Keratinocyte (primary cell): ENCODE measurements around the gene ZSWIM6. TPM values are rescaled to one million over a fixed set of nuclear protein-coding genes. Genes with fewer than 3 reads are reported as not detected.

Experiments
- DNase-seq: peaks from one replicate; pipeline ENCODE4 v3.0.0-alpha.2; 2011; ENCODE audit warnings: low read depth, missing footprints, low spot score
- FAIRE-seq: peaks from 2 replicates; lab custom pipeline; 2011; peaks lifted over from hg19 to GRCh38; lab: Jason Lieb, UNC
- H2AFZ ChIP-seq: 2 replicates; pipeline ENCODE4 v1.6.0; 2012; ENCODE audit warnings: low read length, control low read depth, inconsistent platforms; ENCODE audit not compliant: control insufficient read depth
- H3K27ac ChIP-seq: 2 replicates; pipeline ENCODE4 v1.5.1; 2011; ENCODE audit warnings: low read length; ENCODE audit not compliant: control insufficient read depth, insufficient read depth
- H3K27me3 ChIP-seq: 3 replicates; pipeline ENCODE4 v1.6.0; 2011; ENCODE audit warnings: low read length; ENCODE audit not compliant: control insufficient read depth, insufficient read depth; ENCODE audit errors: extremely low read depth
- H3K36me3 ChIP-seq, 2 experiments: 2 replicates in 1 of 2; 3 replicates in 1 of 2; pipeline ENCODE4 v1.5.1; 2011; ENCODE audit warnings: low read length in 2 of 2, mild to moderate bottlenecking in 1 of 2; ENCODE audit not compliant: control insufficient read depth in 2 of 2, insufficient read depth in 2 of 2; ENCODE audit errors: extremely low read depth in 1 of 2
- H3K4me1 ChIP-seq: 3 replicates; pipeline ENCODE4 v1.5.1; 2011; ENCODE audit warnings: low read length; ENCODE audit not compliant: control insufficient read depth, insufficient read depth; ENCODE audit errors: extremely low read depth
- H3K4me2 ChIP-seq: 3 replicates; pipeline ENCODE4 v1.6.0; 2011; ENCODE audit warnings: low read depth, low read length; ENCODE audit not compliant: control insufficient read depth, insufficient read depth; ENCODE audit errors: extremely low read depth
- H3K4me3 ChIP-seq, 3 experiments: fragments of 200-600 bp in 1 of 3; sonication (generic) in 1 of 3; 2 replicates in 2 of 3; 3 replicates in 1 of 3; pipeline ENCODE4 v1.5.1; 2011 to 2016; ENCODE audit warnings: low read length in 3 of 3, mild to moderate bottlenecking in 3 of 3, control low read depth in 2 of 3, inconsistent platforms in 1 of 3, low read depth in 1 of 3, mixed read lengths in 1 of 3, mixed run types in 1 of 3, moderate library complexity in 1 of 3; ENCODE audit not compliant: control insufficient read depth in 2 of 3, insufficient read depth in 2 of 3; ENCODE audit errors: extremely low read depth in 1 of 3
- H3K79me2 ChIP-seq: 2 replicates; pipeline ENCODE4 v1.6.0; 2012; ENCODE audit warnings: low read length; ENCODE audit not compliant: control insufficient read depth, insufficient read depth
- H3K9ac ChIP-seq: 3 replicates; pipeline ENCODE4 v1.6.0; 2011; ENCODE audit warnings: low read length; ENCODE audit not compliant: control insufficient read depth, insufficient read depth; ENCODE audit errors: extremely low read depth
- H3K9me1 ChIP-seq: 3 replicates; pipeline ENCODE4 v1.6.0; 2011; ENCODE audit warnings: low read length; ENCODE audit not compliant: control insufficient read depth, insufficient read depth; ENCODE audit errors: extremely low read depth
- H3K9me3 ChIP-seq: 2 replicates; pipeline ENCODE4 v1.5.1; 2012; ENCODE audit warnings: low read depth, low read length; ENCODE audit not compliant: control insufficient read depth
- H4K20me1 ChIP-seq: 3 replicates; pipeline ENCODE4 v1.6.0; 2011; ENCODE audit warnings: low read length; ENCODE audit not compliant: control insufficient read depth, insufficient read depth; ENCODE audit errors: extremely low read depth
- EZH2 ChIP-seq: IDR thresholded peaks from one replicate; pipeline ENCODE4 v1.6.1; 2012; ENCODE audit warnings: inconsistent platforms, mild to moderate bottlenecking, low read length, moderate library complexity
- dilution Hi-C: fragments of 300-500 bp; cut with MboI; formaldehyde crosslinking; loops from one replicate; pipeline ENCODE4 v1.7.0; 2020; ENCODE audit warnings: low sequenced_read_pairs; ENCODE audit not compliant: extremely low pct_ligation_motif_present
- polyA plus RNA-seq, 5 experiments: library from polyadenylated mRNA; depleted of rRNA in 3 of 5; stranded (reverse) in 3 of 5; stranded (forward) in 1 of 5; unstranded in 1 of 5; fragments of >200 nt; gene quantifications; 1 replicate in 1 of 5; 2 replicates in 3 of 5; 3 replicates in 1 of 5; pipeline versions ENCODE4 v1.2.1 to v1.2.3, GENCODE V29; 2011 to 2012; ENCODE audit warnings: missing spikeins in 2 of 5, low read depth in 1 of 5, low replicate concordance in 1 of 5
- TF ChIP-seq, protein P1 (sequence below), 3 experiments: IDR thresholded peaks in 1 of 3; conservative IDR thresholded peaks in 1 of 3; optimal IDR thresholded peaks in 1 of 3; 2 replicates in 2 of 3; 3 replicates in 1 of 3; pipeline versions ENCODE3 to v1.5.1; 2011; ENCODE audit warnings: low read length in 3 of 3, mild to moderate bottlenecking in 3 of 3, moderate library complexity in 2 of 3, control low read depth in 1 of 3, inconsistent platforms in 1 of 3; ENCODE audit not compliant: insufficient read depth in 2 of 3; ENCODE audit errors: extremely low read depth in 1 of 3

Gene ZSWIM6
- polyA plus RNA-seq, 1 donor (not counting 4 experiments of a cell fraction or from before 2014, with no cell fraction given): 9.9 TPM

DNA sequence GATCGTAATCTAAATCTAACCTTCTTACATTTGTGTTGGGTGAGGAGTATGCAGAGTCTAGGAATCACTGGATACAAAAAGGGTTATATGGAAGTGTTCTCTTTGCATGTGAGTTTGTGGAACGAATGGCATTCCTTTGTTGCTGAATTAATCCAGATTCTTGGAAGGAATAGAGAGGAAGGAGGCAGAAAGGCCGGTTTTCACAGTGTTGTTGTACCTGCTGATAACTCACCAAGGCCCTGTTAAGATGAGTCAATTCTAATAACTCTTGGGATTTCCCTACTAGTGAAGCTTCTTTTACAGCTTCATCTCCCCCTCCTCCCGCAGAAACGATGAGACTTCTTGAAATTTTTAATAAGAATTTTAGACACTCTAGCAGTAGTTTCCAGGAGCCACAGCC lies 84.0 kb downstream of the ZSWIM6 start:
- dilution Hi-C loops: no loop called here
- Histone ChIP-seq H3K27me3 (no peaks in the 10 kb centered on the region), H3K9me3 (no peaks in the 10 kb centered on the region), H3K36me3 (no peaks in the 10 kb centered on the region), H3K4me2 (peak overlapping the region; percentile 59), H2AFZ (no peak overlapping the region), H3K79me2 (peaks cover 59% of the 10 kb centered on the region), H3K4me3 (no peak overlapping the region), H3K9me1 (peaks cover 2% of the 10 kb centered on the region), H3K9ac (peak overlapping the region; percentile 28), H3K4me1 (peaks cover 14% of the 10 kb centered on the region), H3K27ac (peak overlapping the region; percentile 33), H4K20me1 (peaks cover 2% of the 10 kb centered on the region)
- DNase-seq: no peak
- TF ChIP-seq, protein P1, sequence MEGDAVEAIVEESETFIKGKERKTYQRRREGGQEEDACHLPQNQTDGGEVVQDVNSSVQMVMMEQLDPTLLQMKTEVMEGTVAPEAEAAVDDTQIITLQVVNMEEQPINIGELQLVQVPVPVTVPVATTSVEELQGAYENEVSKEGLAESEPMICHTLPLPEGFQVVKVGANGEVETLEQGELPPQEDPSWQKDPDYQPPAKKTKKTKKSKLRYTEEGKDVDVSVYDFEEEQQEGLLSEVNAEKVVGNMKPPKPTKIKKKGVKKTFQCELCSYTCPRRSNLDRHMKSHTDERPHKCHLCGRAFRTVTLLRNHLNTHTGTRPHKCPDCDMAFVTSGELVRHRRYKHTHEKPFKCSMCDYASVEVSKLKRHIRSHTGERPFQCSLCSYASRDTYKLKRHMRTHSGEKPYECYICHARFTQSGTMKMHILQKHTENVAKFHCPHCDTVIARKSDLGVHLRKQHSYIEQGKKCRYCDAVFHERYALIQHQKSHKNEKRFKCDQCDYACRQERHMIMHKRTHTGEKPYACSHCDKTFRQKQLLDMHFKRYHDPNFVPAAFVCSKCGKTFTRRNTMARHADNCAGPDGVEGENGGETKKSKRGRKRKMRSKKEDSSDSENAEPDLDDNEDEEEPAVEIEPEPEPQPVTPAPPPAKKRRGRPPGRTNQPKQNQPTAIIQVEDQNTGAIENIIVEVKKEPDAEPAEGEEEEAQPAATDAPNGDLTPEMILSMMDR (optimal IDR thresholded peaks at IDR 0.05 in 1 of 3, IDR thresholded peaks at IDR 0.05 in 1 of 3, conservative IDR thresholded peaks at IDR 0.05 in 1 of 3; ENCODE audit: extremely low read depth in 1 of 3, insufficient read depth in 2 of 3, low read length in 3 of 3): no peak
- TF ChIP-seq EZH2: no peak
- peak; percentile 70 for FAIRE-seq

DNA sequence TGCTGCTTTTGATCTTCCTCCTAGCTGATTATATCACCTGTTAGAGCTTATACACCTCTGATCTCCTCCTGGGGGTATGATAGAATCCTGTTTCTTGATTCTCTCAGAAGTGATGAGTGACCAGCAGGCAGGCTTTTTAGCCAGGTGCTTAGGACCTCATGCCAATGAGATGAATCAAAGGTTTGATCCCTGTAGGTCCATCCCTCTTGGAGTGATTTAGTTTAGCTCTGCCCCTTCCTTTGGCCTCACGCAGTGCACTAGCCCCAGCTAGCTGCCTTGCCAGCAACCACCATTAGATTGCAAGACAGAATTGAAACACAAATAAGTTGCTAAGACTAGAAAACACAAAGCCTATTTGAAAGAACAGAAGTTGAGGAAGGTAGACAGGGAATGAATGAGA lies 84.4 kb downstream of the ZSWIM6 start:
- Histone ChIP-seq H4K20me1 (peaks cover 2% of the 10 kb centered on the region), H3K36me3 (no peaks in the 10 kb centered on the region), H3K4me3 (no peak overlapping the region), H3K79me2 (peaks cover 60% of the 10 kb centered on the region), H2AFZ (no peak overlapping the region), H3K4me2 (peak overlapping the region; percentile 59), H3K9me1 (peaks cover 2% of the 10 kb centered on the region), H3K9ac (peak overlapping the region; percentile 28), H3K27ac (peak overlapping the region; percentile 32), H3K9me3 (no peaks in the 10 kb centered on the region), H3K4me1 (peaks cover 14% of the 10 kb centered on the region), H3K27me3 (no peaks in the 10 kb centered on the region)
- DNase-seq (no peak), FAIRE-seq (peak; percentile 9)
- dilution Hi-C loops: no loop called here
- TF ChIP-seq, protein P1 (optimal IDR thresholded peaks at IDR 0.05 in 1 of 3, IDR thresholded peaks at IDR 0.05 in 1 of 3, conservative IDR thresholded peaks at IDR 0.05 in 1 of 3; ENCODE audit: extremely low read depth in 1 of 3, insufficient read depth in 2 of 3, low read length in 3 of 3): no peak
- TF ChIP-seq EZH2: no peak
